ENCODE data around the gene KPNA4. TPM values are rescaled to one million over a fixed set of nuclear protein-coding genes. Genes with fewer than 3 reads are reported as not detected.
"Not testable (repeated sequence)": the region's sequence is repeated elsewhere in the genome, so short reads cannot be mapped to it uniquely, and the experiment has no call there.

The KPNA4 gene
- total and polyA plus RNA-seq, 2 donors from 2014 or later: 11.7 to 37.9 TPM

DNA sequence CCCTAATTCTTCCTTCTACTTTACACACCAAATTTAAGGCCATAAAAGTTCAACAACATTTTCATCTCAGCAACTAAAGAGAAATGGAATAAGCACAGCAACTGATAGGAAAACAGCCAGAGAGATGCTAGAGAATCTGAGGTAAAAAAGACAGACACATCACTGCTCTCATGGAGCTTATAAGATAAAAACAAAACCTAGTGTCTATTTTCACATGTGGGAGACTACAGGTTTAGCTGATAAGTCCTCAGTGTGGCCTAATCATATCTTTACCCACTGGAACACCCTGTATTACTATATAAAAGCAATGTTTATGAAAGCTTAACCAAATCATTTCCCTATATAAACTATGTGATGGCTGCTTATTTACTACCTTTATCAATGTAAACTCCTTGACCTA, 33.0 kb downstream of the KPNA4 start:
- no peaks in the 10 kb centered on the region for H3K4me1 ChIP-seq (ENCODE audit: control insufficient read depth in 2 of 3, insufficient read depth in 2 of 3, low read depth in 1 of 3, low read length in 3 of 3)
- H3K36me3 ChIP-seq (ENCODE audit: control insufficient read depth in 2 of 3, insufficient read depth in 3 of 3, low read length in 3 of 3): peaks cover 2 to 5% (median 4%) of the 10 kb centered on the region in 3 donors
- H3K4me3 ChIP-seq (ENCODE audit: low read length in 3 of 3): no peak overlapping the region
- DNase-seq (no peak), FAIRE-seq (no peak)
- intact Hi-C loops (cut with DNase I): no loop called here
- TF ChIP-seq, protein P1, sequence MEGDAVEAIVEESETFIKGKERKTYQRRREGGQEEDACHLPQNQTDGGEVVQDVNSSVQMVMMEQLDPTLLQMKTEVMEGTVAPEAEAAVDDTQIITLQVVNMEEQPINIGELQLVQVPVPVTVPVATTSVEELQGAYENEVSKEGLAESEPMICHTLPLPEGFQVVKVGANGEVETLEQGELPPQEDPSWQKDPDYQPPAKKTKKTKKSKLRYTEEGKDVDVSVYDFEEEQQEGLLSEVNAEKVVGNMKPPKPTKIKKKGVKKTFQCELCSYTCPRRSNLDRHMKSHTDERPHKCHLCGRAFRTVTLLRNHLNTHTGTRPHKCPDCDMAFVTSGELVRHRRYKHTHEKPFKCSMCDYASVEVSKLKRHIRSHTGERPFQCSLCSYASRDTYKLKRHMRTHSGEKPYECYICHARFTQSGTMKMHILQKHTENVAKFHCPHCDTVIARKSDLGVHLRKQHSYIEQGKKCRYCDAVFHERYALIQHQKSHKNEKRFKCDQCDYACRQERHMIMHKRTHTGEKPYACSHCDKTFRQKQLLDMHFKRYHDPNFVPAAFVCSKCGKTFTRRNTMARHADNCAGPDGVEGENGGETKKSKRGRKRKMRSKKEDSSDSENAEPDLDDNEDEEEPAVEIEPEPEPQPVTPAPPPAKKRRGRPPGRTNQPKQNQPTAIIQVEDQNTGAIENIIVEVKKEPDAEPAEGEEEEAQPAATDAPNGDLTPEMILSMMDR (IDR thresholded peaks at IDR 0.05; ENCODE audit: borderline replicate concordance, extremely low read depth, insufficient read depth): no peak
- no peaks in the 10 kb centered on the region for H3K9me3 ChIP-seq (ENCODE audit: control insufficient read depth in 2 of 3, insufficient read depth in 1 of 3, low read length in 3 of 3)
- H3K9ac ChIP-seq (ENCODE audit: low read length in 3 of 3): no peak overlapping the region
- H3K27ac ChIP-seq (ENCODE audit: low read depth in 2 of 2, low read length in 2 of 2): no peak overlapping the region
- H3K27me3 ChIP-seq (ENCODE audit: control insufficient read depth, insufficient read depth, low read length): no peaks in the 10 kb centered on the region

DNA sequence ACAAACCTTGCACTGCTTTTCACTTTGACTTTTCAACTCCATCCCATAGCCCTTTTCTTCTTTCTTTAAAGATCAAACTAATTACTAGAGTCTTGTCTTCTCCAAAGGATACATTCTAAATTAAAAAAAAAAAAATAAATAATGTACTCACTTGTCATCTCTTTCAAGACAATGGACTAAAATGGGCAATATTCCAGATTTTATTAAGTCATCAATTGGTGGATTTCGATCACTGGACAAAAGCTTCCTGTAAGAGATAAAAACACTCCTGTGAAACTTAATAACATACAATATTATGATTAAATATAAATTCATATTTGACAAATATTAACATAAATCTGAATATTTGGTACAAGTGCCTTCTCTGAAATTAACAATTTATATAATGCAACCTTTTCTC, 34.1 kb downstream of the KPNA4 start:
- H3K4me1 ChIP-seq (ENCODE audit: control insufficient read depth in 2 of 3, insufficient read depth in 2 of 3, low read depth in 1 of 3, low read length in 3 of 3): no peaks in the 10 kb centered on the region
- TF ChIP-seq, protein P1 (IDR thresholded peaks at IDR 0.05; ENCODE audit: borderline replicate concordance, extremely low read depth, insufficient read depth): no peak
- intact Hi-C loops (cut with DNase I): no loop called here
- DNase-seq: no peak
- H3K9ac ChIP-seq (ENCODE audit: low read length in 3 of 3): no peak overlapping the region
- no peak for FAIRE-seq
- no peaks in the 10 kb centered on the region for H3K9me3 ChIP-seq (ENCODE audit: control insufficient read depth in 2 of 3, insufficient read depth in 1 of 3, low read length in 3 of 3)
- H3K27ac ChIP-seq (ENCODE audit: low read depth in 2 of 2, low read length in 2 of 2): no peak overlapping the region
- no peaks in the 10 kb centered on the region for H3K27me3 ChIP-seq (ENCODE audit: control insufficient read depth, insufficient read depth, low read length)
- peaks cover 2 to 13% (median 12%) of the 10 kb centered on the region in 3 donors for H3K36me3 ChIP-seq (ENCODE audit: control insufficient read depth in 2 of 3, insufficient read depth in 3 of 3, low read length in 3 of 3)
- H3K4me3 ChIP-seq (ENCODE audit: low read length in 3 of 3): no peak overlapping the region

DNA sequence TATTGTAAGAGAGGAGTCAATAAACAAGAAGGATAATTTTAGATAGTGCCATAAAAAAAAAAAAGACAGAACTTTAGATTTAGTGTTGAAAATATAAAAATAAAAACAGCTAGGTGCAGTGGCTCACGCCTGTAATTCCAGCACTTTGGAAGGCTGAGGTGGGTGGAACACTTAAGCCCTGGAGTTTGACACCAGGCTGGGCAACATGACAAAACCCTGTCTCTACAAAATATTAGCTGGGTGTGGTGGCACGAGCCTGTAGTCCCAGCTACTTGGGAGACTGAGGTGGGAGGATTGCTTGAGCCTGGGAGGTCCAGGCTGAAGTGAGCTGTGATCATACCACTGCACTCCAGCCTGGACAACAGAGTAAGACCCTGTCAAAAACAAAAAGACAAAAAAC, 49.0 kb downstream of the KPNA4 start:
- DNase-seq; H3K4me1 ChIP-seq (ENCODE audit: control insufficient read depth in 2 of 3, insufficient read depth in 2 of 3, low read depth in 1 of 3, low read length in 3 of 3); H3K27me3 ChIP-seq (ENCODE audit: control insufficient read depth, insufficient read depth, low read length); H3K9me3 ChIP-seq (ENCODE audit: control insufficient read depth in 2 of 3, insufficient read depth in 1 of 3, low read length in 3 of 3); H3K4me3 ChIP-seq (ENCODE audit: low read length in 3 of 3); FAIRE-seq; H3K9ac ChIP-seq (ENCODE audit: low read length in 3 of 3); intact Hi-C loops (cut with DNase I); H3K27ac ChIP-seq (ENCODE audit: low read depth in 2 of 2, low read length in 2 of 2): not testable (repeated sequence)
- H3K36me3 ChIP-seq (ENCODE audit: control insufficient read depth in 2 of 3, insufficient read depth in 3 of 3, low read length in 3 of 3): peaks cover 12 to 38% (median 13%) of the 10 kb centered on the region in 3 donors

DNA sequence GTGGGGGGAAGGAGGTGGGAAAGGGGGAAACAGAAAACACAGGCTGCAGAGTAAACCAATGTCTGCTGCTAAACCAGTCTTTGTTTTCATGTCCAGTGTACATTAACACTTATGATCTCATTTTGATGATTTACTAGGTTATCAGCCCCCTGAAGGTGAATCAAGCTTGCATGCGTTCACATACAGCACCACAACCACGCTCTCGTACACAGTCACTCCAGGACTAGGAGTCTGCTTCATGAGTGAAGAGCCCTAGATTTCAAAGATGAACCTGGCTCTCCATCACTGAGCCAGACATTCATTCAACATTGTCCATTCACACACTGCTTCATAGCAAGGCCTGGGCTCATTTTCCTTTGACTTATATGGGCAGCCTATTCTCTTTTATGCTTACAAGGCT, 64.0 kb downstream of the KPNA4 start:
- intact Hi-C loops (cut with DNase I): no loop called here
- H3K27ac ChIP-seq (ENCODE audit: low read depth in 2 of 2, low read length in 2 of 2): no peak overlapping the region
- peaks cover 5 to 18% (median 13%) of the 10 kb centered on the region in 3 donors for H3K36me3 ChIP-seq (ENCODE audit: control insufficient read depth in 2 of 3, insufficient read depth in 3 of 3, low read length in 3 of 3)
- TF ChIP-seq, protein P1 (IDR thresholded peaks at IDR 0.05; ENCODE audit: borderline replicate concordance, extremely low read depth, insufficient read depth): no peak
- no peak overlapping the region for H3K9ac ChIP-seq (ENCODE audit: low read length in 3 of 3)
- no peaks in the 10 kb centered on the region for H3K4me1 ChIP-seq (ENCODE audit: control insufficient read depth in 2 of 3, insufficient read depth in 2 of 3, low read depth in 1 of 3, low read length in 3 of 3)
- no peaks in the 10 kb centered on the region for H3K9me3 ChIP-seq (ENCODE audit: control insufficient read depth in 2 of 3, insufficient read depth in 1 of 3, low read length in 3 of 3)
- H3K4me3 ChIP-seq (ENCODE audit: low read length in 3 of 3): peak overlapping the region in 1 of 3 donors; percentile 3
- FAIRE-seq (no peak), DNase-seq (no peak)
- no peaks in the 10 kb centered on the region for H3K27me3 ChIP-seq (ENCODE audit: control insufficient read depth, insufficient read depth, low read length)

Measured in kidney (tissue), 14 donors.